WI38 (cell line): ENCODE measurements around the gene AFTPH.

Source experiments
- H3K4me3 ChIP-seq: 2 replicates; pipeline ENCODE4 v1.5.1; 2011; ENCODE audit warnings: low read depth, mild to moderate bottlenecking, control low read depth, low read length
- CTCF ChIP-seq: IDR thresholded peaks from 2 replicates; pipeline ENCODE4 v1.5.1; 2012; ENCODE audit warnings: low read depth, mild to moderate bottlenecking, control low read depth, low read length

AFTPH gene

GRCh38 chr2:64613276-64613675, 89.1 kb downstream of the AFTPH start:
- no peak overlapping the region for H3K4me3 ChIP-seq
- TF ChIP-seq CTCF, result no peak

GRCh38 chr2:64615192-64615763, 91.2 kb downstream of the AFTPH start:
- no peak for TF ChIP-seq CTCF
- no peak overlapping the region for H3K4me3 ChIP-seq

GRCh38 chr2:64615844-64616536, 91.9 kb downstream of the AFTPH start:
- no peak overlapping the region for H3K4me3 ChIP-seq
- no peak for TF ChIP-seq CTCF

- TF ChIP-seq CTCF, result no peak
- no peak overlapping the region for H3K4me3 ChIP-seq
Measured at GRCh38 chr2:64617631-64618151, 93.6 kb downstream of the AFTPH start.

DNA sequence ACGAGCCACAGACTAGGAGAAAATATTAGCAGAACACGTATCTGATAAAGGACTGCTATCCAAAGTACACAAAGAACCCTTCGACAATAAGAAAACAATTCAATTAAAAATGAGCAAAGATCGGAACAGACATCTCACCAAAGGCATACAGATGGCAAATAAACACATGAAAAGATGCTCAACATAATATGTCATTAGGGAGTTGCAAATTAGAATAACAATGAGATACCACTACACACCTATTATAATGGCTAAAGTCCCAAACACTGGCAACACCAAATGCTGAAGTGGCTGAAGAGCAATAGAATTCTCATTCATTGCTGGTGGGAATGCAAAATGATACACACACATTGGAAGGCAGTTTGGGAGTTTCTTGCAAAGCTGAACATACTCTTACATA, 96.5 kb downstream of the AFTPH start:
- no peak overlapping the region for H3K4me3 ChIP-seq
- TF ChIP-seq CTCF, result no peak

GRCh38 chr2:64622443-64623241, 98.5 kb downstream of the AFTPH start:
- TF ChIP-seq CTCF, result peak; percentile 24; the same call in 1 of the 2 replicates
- H3K4me3 ChIP-seq, result no peak overlapping the region
